OCI-LY1 (cell line): ENCODE data around the gene PDZD7.

Experiments used
- EZH2 ChIP-seq: fragments of 200-600 bp; sonication (generic), shearing (Covaris generic); IDR thresholded peaks from 2 replicates; pipeline ENCODE4 v1.8.0; 2017; ENCODE audit warnings: borderline replicate concordance, mixed run types, mild to moderate bottlenecking, antibody characterized with exemption, low read length, moderate library complexity, mixed read lengths
- TF ChIP-seq, protein P1 (sequence below): fragments of 200-600 bp; sonication (generic), shearing (Covaris generic); IDR thresholded peaks from 2 replicates; pipeline ENCODE4 v1.5.1; 2017; ENCODE audit warnings: mild to moderate bottlenecking, antibody characterized with exemption, low read length, moderate library complexity, mixed read lengths

DNA sequence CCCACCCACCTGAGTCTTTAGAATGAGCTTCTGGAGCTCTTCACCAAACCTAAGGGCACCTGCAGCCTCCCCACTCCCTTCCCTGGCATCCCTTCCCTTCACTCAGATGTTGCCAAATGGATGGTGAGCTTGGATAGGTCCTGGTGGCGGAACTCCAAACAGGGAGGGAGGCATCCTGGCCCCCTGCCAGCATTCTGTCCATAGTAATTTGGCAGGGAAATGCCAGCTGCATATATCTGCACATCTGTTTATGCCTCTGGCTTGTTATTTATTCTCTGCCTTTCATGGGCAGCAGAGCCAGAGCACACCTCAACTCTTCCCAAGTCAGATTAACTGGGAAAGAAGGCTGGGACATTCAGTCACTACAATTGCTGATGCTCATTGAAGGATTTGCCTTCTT, 48.9 kb upstream of the PDZD7 start:
- TF ChIP-seq, protein P1, sequence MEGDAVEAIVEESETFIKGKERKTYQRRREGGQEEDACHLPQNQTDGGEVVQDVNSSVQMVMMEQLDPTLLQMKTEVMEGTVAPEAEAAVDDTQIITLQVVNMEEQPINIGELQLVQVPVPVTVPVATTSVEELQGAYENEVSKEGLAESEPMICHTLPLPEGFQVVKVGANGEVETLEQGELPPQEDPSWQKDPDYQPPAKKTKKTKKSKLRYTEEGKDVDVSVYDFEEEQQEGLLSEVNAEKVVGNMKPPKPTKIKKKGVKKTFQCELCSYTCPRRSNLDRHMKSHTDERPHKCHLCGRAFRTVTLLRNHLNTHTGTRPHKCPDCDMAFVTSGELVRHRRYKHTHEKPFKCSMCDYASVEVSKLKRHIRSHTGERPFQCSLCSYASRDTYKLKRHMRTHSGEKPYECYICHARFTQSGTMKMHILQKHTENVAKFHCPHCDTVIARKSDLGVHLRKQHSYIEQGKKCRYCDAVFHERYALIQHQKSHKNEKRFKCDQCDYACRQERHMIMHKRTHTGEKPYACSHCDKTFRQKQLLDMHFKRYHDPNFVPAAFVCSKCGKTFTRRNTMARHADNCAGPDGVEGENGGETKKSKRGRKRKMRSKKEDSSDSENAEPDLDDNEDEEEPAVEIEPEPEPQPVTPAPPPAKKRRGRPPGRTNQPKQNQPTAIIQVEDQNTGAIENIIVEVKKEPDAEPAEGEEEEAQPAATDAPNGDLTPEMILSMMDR, result no peak
- no peak for TF ChIP-seq EZH2
